ENCODE data around the gene ENDOV.

ENDOV gene

DNA sequence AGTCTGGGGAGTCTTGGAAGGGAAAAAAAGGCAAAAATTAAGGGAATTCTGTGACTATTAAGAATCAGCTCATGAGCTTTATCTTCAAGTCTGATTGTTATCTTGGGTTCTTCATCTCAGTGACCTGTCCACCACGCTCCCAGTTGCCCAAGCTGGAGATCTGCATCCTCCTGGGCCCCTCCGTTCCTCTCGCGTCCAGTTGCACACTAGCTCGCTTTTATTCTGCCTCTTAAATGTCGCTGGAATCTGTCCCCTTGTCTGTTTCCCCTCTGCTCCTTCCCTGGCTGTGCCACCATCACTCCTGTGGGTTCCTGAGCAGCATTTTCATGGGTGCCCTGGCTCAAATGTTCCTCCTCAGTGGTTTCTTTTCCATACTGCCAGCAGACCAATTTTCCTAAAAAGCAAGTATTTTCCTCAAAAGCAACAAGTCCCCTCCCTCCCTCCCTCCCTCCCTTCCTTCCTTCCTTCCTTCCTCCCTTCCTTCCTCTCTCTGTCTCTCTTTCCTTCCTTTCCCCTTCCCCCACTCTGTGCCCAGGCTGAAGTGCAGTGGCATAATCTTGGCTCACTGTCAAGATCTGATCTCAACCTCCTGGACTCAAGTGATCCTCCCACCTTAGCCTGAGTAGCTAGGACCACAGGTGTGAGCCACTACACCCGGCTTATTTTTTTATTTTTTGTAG, 1.4 kb downstream of the ENDOV start:
- no peak for DNase-seq

DNA sequence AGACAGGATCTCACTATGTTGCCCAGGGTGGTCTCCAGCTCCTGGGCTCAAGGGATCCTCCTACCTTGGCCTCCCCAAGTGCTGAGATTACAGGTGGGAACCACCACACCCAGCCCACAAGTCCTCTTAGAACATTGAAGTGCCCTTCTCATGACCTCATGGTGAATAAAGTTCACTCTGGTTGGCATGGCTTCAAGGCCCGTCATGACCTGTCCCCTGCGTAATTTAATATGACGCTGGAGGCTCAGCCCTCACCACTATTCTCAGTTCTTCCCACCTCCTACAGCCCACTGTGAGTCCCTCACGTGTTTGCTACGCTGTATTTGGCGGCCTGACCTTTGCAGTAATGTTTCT, 1.9 kb downstream of the ENDOV start:
- DNase-seq: no peak

DNA sequence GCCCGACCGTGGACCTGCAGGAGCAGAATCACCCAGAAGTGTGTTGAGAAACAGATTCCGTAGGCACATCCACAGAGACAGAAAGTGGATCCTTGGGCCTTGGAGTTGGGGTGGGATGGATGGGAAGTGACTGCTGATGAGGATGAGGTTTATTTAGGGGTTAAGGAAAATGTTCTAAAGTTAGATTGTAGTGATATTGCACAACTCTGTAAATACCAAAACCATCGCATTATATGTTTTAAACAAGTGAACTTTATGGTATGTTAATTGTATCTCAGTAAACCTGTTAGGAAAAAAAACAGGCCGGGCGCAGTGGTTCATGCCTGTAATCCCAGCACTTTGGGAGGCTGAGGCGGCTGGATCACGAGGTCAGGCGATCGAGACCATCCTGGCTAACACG, 3.6 kb downstream of the ENDOV start:
- DNase-seq: no peak

DNA sequence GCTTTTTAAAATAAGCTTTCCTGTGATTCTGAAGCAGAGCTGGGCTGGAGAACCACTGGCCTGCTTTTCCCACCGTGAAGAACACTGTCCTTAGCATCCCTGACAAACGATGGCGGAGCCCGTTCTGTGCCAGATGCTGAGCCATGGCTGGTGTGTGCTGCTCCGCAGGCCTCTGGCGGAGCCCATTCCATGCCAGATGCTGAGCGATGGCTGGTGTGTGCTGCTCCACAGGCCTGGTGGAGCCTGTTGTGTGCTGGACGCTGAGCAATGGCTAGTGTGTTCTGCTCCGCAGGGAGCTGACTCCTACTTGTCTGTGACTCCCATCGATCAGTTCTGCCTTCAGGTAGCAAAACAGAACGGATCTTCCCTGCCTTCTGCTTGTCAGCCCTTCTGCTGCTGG, 4.3 kb downstream of the ENDOV start:
- DNase-seq: no peak

DNA sequence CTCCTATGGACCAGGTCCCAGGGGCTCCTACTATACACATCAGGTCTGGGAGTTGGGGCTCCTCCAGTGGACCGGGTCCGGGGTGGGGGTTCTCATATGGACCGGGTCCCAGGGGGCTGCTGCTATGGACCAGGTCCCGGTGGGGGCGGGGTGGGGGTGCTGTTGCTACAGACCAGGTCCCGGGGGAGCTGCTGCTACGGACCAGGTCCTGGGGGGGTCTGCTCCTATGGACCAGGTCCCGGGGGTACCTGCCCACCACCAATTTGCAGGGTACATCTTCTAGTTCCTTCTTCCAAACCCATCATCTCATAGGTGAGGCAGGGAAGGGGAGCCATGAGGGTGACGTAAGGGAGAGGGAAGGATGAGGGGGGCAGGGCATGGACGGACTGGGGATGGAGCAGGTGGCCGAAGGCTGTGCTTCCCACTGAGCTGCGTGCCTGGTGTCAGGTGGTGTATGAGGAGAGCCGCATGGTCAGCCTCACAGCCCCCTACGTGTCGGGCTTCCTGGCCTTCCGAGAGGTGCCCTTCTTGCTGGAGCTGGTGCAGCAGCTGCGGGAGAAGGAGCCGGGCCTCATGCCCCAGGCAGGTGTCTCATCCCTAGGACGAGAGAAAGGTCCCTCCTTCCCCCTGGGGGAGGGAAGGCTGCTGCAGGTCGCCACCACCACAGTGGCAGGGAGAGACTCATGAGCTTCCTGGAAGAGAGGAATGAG, 6.6 kb downstream of the ENDOV start:
- peak; percentile 74 for DNase-seq

- peak; percentile 22 for DNase-seq
Observed at GRCh38 chr17:80422276-80422675, 7.3 kb downstream of the ENDOV start.

DNA sequence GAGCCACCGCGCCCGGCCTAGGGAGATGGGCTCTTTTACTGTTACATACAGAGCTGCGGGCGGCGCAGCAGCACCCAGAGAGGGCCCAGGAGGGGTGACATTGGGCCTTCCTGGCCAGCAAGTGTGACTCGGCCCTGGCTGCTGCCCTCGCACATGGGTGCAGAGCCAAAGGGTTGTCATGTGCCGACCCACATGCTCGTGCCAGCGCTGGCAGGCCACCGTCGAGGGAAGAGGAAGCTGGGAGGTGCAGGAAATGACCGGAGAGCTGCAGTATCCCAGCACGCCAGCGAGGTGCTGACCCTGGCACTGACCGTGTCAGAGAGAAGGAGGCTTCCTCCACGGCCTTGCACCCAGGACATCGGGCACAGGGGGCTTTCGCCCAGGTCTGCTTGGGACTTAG, 8.0 kb downstream of the ENDOV start:
- no peak for DNase-seq

- no peak for DNase-seq
Observed at GRCh38 chr17:80423536-80424225, 8.7 kb downstream of the ENDOV start.

DNA sequence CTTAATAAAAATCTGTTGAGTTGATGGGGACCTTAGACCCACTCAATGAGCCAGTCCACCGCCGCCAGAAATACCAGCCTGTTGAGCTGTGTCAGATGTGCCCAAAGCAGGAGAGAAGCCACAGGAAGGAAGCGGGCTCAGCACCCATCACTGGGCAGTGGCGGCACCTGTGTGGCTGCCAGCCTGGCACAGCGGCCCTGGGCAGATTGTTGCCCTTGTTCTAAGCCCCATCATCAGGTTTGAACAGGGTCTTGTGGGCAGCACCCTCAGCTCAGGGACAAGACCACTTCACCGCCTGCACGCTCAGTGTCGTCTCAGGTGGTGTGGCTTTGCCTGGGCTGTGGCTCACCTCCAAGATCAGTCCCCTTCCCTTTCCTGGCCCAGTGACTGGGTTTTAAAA, 9.3 kb downstream of the ENDOV start:
- DNase-seq: no peak

- DNase-seq: no peak
Observed at GRCh38 chr17:80424878-80425765, 10.2 kb downstream of the ENDOV start.

DNA sequence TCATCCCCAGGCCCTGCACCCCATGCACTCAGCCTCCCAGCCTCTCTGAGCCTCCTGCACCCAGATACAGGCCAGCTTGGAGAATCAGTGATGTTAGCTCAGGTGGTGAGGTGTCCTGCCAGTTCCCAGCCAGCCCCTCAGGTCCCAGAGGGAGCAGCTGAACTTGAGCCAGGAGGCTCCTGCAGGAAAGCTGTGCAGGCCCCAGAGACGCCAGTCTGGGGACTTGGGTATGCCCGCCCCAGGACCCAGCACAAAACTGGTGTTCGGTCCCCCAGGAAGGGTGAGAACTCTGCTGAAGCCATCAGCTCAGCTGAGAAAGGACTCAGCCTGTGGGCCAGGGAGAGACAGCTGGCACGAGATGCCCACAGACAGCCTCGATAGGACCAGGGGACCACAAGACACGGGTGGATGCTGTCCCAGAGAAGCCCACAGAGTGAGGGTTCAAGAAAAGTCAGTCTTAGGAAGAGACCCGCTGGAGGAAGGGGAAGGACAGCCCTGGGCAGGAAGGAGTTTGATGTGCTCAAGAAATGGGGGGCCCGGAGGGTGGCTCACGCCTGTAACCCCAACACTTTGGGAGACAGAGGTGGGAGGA, 11.0 kb downstream of the ENDOV start:
- no peak for DNase-seq

- DNase-seq: peak; percentile 83
Observed at GRCh38 chr17:80426671-80427326, 11.8 kb downstream of the ENDOV start.

DNA sequence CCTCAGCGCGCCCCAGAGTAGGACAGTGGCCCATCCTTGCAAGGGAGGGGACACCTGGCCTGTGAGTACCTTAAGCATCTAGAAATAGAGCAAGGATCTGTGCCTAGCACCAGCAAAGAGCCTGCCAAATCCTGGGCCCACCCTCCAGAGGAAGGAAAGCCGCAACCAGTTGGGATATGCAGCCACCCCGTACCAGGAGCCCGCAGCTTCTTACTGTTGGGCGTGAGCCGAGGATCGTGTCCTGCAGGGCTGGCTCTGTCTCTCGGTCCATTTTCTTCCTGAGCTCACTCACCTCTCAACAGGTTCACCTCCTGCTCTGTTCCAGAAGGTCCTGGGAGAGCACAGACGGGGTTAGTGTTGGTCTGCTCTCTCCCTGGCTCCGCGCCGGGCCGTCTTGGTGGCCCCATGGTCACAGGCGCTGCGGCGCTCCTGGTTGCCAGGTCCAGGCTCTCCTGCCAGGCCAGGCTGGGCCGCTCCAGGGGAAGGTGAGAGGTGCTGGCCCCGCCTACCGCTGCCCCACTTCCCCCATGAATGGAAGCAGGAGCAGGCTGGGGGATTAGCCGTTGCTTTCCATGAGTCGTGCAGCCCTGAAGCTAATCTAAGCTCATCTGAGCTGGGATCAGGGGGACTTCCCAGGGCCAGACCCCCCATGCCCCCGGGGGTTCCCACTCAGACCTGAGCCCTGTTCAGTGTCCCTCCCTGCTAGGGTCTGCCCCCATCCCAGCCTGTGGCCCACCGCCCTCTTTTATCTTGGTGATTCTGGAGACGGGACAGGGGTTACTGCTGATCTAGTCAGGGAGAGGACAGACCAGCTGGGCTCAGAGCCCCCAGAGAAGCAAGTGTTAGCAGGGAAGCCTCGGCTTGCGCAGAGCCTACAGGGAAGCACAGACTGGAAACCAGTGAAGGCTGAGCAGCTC, 12.7 kb downstream of the ENDOV start:
- DNase-seq: no peak

- DNase-seq: no peak
Observed at GRCh38 chr17:80428363-80428762, 13.4 kb downstream of the ENDOV start.

DNA sequence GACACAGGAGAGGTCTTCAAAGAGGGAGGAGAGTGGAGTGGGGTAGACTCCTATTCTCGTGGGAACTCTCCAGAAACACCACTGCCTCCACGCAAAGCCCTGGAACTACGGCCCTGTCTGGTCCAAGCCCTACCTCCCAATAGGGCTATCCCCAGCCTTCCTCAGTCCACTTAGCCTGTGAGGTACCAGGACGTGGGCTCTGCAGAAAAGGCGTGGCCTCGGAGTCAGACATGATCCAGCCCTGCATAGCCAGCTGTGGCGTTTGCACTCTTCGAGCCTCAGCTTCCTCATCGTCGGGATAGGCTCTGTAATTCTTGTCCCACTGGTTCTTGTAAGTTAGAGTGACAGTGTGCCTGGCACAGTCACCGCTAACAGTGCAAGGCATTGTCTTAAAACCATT, 13.8 kb downstream of the ENDOV start:
- no peak for DNase-seq

- DNase-seq: no peak
Observed at GRCh38 chr17:80429356-80430275, 14.6 kb downstream of the ENDOV start.

- DNase-seq: no peak
Observed at GRCh38 chr17:80430446-80431245, 15.7 kb downstream of the ENDOV start.

GRCh38 chr17:80431246-80432195, 16.6 kb downstream of the ENDOV start:
- DNase-seq: no peak

Measured in NCI-H69 (cell line).